NB4 (cell line): Measurements from ENCODE around the gene NOL6.
"Not testable (repeated sequence)": the region's sequence is repeated elsewhere in the genome, so short reads cannot be mapped to it uniquely, and the experiment has no call there.

Source experiments
- DNase-seq: peaks from one replicate; pipeline ENCODE4 v3.0.0; 2010; ENCODE audit warnings: low read depth
- H3K4me3 ChIP-seq: one replicate; pipeline ENCODE4 v1.5.1; 2011; ENCODE audit warnings: mild to moderate bottlenecking, low read depth, low read length, moderate library complexity
- MYC ChIP-seq: IDR thresholded peaks from 2 replicates; pipeline ENCODE4 v1.6.1; 2011; ENCODE audit warnings: low read depth, low read length
- POLR2A ChIP-seq: IDR thresholded peaks from 2 replicates; pipeline ENCODE4 v1.6.1; 2011; ENCODE audit warnings: mild to moderate bottlenecking; ENCODE audit not compliant: insufficient read length; ENCODE audit errors: extremely low read depth
- TF ChIP-seq, protein P1 (sequence below): IDR thresholded peaks from one replicate; pipeline ENCODE4 v1.5.1; 2012; ENCODE audit warnings: low read depth, low read length
- TF ChIP-seq, protein P2 (sequence below): IDR thresholded peaks from 2 replicates; pipeline ENCODE4 v1.6.1; 2011; ENCODE audit warnings: low read depth, low read length

NOL6 gene

DNA sequence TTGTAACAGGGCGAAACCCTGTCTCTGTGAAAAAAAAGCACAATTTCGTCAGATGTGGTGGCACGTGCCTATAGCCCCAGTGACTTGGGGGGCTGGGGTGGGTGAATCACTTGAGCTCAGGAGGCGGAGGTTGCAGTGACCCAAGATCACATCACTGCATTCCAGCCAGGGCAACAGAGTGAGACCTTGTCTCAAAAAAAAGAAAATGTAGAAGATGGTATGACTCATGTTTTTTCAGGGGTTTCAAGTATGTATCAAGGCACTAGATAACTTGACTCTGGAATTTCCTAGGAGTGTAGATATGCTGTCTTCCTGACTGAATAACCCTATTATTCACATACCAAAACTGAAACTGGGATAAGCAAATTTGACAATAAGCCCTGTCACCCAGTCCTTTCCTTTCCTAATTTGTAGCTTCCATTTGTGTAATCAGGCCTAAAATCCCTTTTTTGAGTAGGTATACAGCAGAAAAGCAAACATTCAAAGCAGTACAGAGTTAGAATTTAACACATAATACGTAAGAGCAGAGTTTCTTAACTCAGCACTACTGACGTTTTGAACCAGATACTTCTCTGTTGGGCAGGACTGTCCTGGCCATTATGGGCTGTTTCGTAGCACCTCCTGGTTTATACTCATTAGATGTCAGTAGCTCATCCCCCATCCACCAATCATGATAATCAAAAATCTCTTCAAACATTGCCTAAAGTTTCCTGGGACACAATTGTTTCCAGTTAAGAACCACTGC, 33.1 kb upstream of the NOL6 start:
- no peak for DNase-seq
- no peak overlapping the region for H3K4me3 ChIP-seq
- no peak for TF ChIP-seq POLR2A
- TF ChIP-seq, protein P1, sequence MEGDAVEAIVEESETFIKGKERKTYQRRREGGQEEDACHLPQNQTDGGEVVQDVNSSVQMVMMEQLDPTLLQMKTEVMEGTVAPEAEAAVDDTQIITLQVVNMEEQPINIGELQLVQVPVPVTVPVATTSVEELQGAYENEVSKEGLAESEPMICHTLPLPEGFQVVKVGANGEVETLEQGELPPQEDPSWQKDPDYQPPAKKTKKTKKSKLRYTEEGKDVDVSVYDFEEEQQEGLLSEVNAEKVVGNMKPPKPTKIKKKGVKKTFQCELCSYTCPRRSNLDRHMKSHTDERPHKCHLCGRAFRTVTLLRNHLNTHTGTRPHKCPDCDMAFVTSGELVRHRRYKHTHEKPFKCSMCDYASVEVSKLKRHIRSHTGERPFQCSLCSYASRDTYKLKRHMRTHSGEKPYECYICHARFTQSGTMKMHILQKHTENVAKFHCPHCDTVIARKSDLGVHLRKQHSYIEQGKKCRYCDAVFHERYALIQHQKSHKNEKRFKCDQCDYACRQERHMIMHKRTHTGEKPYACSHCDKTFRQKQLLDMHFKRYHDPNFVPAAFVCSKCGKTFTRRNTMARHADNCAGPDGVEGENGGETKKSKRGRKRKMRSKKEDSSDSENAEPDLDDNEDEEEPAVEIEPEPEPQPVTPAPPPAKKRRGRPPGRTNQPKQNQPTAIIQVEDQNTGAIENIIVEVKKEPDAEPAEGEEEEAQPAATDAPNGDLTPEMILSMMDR, result no peak
- TF ChIP-seq, protein P2, sequence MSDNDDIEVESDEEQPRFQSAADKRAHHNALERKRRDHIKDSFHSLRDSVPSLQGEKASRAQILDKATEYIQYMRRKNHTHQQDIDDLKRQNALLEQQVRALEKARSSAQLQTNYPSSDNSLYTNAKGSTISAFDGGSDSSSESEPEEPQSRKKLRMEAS, result no peak
- TF ChIP-seq MYC, result no peak

DNA sequence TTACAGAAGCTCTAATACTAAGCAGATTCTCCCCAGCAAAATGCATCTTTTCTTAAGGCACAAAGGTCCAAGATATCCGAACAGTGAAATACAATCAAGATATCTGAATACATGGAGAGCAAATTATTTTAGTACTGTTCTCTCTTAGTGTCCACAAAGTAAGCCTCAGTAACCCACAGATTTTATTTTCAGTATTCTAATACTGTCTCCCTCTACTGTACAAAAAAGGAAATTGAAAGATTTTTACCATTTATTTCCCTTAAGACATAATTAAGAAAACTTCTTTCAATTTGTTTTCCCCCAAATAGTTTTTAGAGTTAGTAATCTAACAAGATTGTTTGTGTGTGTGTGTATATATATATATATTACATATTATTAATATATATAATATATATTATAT, 24.7 kb upstream of the NOL6 start:
- TF ChIP-seq, protein P2, result no peak
- no peak for TF ChIP-seq MYC
- TF ChIP-seq, protein P1, result no peak
- no peak for TF ChIP-seq POLR2A
- no peak overlapping the region for H3K4me3 ChIP-seq
- DNase-seq, result peak; percentile 48

DNA sequence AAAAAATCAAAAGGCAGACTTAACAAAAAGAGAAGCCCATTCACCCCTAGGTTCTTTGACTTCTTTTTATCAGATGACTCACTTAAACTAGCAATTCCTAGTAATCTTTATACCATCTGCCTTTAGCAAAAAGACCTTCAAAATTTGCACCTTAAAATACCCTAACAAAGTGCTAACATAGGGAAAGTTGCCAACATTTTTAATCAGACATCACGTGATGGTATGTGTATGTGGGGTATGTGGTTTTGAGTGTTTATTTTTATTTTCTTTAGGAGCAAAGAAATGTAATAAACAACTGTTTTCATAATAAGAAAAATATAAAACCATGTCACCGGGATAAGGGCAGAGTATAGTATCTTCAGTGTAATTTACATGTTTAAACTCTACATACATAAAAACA, 20.1 kb upstream of the NOL6 start:
- H3K4me3 ChIP-seq, DNase-seq: not testable (repeated sequence)

DNA sequence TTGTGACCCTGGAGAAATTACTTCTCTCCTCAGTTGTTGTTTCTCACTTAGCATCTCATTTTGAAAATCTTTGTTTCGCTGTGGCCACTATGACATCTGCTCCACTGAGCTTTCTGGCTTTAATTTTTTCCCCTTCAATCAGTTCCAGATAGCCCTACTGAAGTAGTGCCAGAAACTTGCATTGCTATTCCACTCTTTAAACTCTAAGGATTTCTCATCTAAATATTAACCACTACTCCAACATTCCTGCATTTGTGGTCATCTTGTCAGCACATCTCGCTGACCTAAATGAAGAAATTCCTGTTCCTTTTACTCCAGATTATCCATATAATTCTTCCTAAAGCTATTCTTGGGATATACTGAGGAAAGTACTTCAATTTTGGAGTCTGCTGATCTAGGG, 15.3 kb upstream of the NOL6 start:
- TF ChIP-seq, protein P2, result no peak
- TF ChIP-seq, protein P1, result no peak
- TF ChIP-seq POLR2A (no peak), MYC (no peak)
- H3K4me3 ChIP-seq, result no peak overlapping the region
- DNase-seq, result no peak

DNA sequence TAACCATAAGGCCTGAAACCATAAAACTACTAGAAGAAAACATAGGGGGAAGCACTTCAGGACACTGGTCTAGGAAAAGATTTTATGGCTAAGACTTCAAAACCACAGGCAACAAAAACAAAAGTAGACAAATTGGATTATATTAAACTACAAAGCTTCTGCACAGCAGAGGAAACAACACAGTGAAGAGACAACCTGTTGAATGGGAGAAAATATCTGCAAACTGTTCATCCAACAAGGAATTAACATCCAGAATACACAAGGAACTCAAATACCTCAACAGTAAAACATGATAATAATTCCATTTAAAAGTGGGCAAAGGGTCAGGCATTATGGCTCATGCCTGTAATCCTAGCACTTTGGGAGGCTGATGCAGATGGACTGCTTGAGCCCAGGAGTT, 11.6 kb upstream of the NOL6 start:
- not testable (repeated sequence) for DNase-seq, H3K4me3 ChIP-seq

DNA sequence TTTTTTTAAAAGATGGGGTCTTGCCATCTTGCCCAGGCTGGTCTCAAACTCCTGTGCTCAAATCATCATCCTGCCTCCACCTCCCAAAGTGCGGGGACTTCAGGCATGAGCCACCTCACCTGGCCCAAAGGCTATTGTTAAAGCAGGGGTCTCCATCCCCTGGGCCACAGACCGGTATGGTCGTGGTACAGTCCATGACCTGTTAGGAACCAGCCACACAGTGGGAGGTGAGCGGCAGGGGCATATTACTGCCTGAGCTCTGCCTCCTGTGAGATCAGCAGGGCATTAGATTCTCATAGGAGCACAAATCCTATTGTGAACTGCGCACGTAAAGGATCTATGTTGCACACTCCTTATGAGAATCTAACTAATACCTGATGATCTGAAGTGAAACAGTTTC, 7.3 kb upstream of the NOL6 start:
- no peak overlapping the region for H3K4me3 ChIP-seq
- no peak for TF ChIP-seq MYC
- TF ChIP-seq, protein P2, result no peak
- TF ChIP-seq, protein P1, result no peak
- no peak for TF ChIP-seq POLR2A
- no peak for DNase-seq

DNA sequence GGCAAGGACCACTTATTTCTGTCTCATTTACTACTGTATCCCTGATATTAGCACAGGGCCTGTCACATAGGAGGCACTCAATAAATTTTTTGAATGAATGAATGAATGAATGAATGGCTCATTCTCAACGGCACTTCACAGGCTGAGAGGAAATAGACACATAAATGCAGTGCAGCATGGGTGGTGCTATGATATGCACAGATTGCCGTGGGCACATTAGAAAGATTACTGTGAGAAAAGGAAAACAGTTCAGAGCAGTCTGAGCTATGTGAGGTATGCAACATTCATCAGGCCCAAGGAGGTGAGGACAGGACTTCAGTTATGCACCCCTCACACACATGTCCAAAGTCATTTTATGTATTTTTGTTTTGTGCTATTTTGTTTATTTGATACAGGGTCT, 6.4 kb upstream of the NOL6 start:
- no peak for DNase-seq
- no peak overlapping the region for H3K4me3 ChIP-seq
- TF ChIP-seq, protein P1, result no peak
- TF ChIP-seq MYC, result no peak
- no peak for TF ChIP-seq POLR2A
